ENCODE data around the gene N4BP2. TPM values are rescaled to one million over a fixed set of nuclear protein-coding genes. Genes with fewer than 3 reads are reported as not detected.

The N4BP2 gene
- total RNA-seq, 2 experiments from 2014 or later = 26.5 to 28.4 TPM

DNA sequence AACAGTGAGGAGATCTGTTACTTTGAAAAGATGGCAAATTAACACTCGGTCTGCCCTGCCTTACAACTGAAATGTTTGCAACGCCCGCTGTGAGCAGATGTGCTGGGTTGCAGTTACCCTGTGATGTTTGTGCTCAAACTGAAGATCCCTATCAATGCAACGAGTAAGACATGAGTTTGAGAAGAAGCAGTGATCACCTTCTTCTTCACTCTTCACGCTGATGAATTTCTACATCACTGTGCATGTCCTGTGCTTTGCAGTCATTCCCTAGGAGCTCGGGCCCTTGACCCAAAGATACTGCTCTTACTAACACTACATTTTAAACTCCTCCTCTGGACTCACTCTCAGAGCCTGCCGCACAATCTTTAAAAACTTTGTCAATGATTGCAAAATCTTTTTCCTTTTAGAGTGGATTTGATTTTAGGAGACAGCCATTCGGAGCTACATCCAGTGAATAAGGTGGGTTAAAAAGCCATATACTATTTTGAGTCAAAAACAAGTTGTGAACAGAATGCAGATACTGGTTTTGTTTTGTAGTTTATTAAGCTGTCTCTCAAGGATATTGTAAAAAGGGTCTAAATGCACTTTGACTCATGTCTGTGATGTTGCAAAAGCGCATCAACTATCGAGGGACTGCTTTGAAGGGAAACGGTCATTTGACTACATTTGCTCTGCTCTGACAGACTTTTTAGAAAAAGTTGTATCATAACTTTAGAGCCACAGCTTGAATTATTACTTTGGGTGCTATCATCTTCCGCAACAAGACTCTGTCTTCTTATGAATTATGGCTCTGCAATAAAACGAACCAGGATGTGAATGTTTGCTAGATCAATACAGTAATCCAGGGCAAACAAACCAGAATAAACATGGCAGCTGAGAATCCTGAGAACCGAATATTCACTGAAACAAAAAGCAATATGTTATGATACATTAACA lies 134.5 kb downstream of the N4BP2 start:
- DNase-seq = peak; percentile 46
- CTCF ChIA-PET = interaction anchor here (1.1 to 2.9 kb wide), 10 partner anchors 7 to 136 kb away, joined by 3 to 13 read pairs (median 4); partner anchors contain the start of gene N4BP2
- peak overlapping the region; percentile 99 for H3K27ac Mint-ChIP-seq
- no peak for ATAC-seq
- H3K9me3 Mint-ChIP-seq (ENCODE audit: low read depth) = no peaks in the 10 kb centered on the region
- peaks cover 78% of the 10 kb centered on the region for H3K4me1 Mint-ChIP-seq
- no peaks in the 10 kb centered on the region for H3K27me3 Mint-ChIP-seq
- H3K36me3 Mint-ChIP-seq = peaks cover 10% of the 10 kb centered on the region
- H3K4me3 Mint-ChIP-seq = peak overlapping the region; percentile 74

DNA sequence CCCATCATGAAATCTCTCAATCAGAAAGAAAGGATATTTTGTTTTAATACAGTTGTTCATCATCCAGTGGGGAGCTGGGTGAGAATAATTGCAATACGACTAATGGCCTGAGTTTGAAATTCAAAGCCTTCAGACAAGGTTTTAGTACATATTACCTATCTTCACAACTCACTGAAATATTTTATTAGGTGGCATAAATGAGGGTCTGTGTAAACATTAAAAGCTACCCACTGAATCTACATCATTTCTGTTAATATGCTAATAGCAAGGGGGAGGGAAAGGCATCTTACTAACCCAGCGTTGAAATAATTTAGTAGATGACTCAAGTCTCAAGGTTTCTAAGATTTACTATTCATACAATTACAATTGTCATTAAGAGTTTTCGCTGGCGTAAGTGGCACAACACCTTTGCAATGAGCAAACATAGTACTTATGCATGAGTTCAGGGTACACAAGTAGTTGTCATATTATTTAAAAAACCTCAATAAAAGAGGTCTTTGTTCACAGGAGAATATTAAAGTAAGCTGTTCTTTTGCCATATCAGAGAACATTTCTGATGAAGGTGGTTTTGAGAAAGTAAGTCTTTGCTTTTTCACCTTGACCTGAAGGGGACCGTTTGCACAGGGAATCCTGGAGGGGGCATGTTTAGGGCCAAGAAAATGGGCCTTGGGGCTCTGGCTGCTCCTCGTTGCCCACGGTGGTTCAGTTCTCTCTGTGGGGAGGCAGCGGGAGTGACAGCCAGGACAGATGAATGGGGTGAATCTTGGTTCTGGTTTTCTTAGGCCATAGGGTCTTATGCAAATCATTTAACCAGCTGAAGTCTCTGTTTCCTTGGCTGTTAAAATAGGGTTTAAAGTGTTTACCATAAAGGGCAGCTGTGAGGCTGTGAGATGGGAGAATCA lies 135.7 kb downstream of the N4BP2 start:
- H3K27ac Mint-ChIP-seq = peak overlapping the region; percentile 99
- peak overlapping the region; percentile 98 for H3K4me3 Mint-ChIP-seq
- ATAC-seq (no peak), DNase-seq (peak; percentile 53)
- CTCF ChIA-PET = interaction anchor here (1.1 to 2.9 kb wide), 11 partner anchors 7 to 137 kb away, joined by 3 to 13 read pairs (median 4); partner anchors contain the start of gene N4BP2
- H3K27me3 Mint-ChIP-seq = no peaks in the 10 kb centered on the region
- peaks cover 13% of the 10 kb centered on the region for H3K36me3 Mint-ChIP-seq
- peaks cover 69% of the 10 kb centered on the region for H3K4me1 Mint-ChIP-seq
- no peaks in the 10 kb centered on the region for H3K9me3 Mint-ChIP-seq (ENCODE audit: low read depth)

DNA sequence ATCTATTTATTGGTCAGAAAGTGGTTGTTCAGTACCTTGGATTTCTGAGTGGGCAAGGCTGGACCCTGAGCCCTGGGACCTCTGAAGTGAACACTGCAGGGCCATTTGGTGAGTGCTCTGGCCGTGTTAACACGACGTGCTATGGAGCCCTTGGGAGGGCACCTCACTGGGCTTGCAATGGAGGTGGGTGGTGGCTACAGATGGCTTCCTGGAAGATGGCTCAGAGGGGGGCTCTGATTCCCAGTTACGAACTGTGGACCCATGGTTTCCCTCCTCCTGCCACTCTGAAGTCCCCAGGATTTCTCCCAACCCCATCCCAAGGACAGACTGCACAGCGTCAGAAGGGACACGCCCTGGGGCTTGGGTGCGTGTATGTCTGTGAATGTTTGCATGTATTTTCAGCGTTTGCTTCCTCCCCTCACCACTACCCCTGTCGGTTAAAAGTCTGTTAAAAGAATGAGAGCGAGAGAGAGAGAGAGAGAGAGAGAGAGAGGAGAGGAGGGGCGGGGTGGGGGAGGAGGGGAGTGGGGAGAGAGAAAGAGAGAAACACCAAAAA lies 136.4 kb downstream of the N4BP2 start:
- Mint-ChIP-seq H3K4me3 (peak overlapping the region; percentile 98), H3K27ac (peak overlapping the region; percentile 99), H3K4me1 (peaks cover 62% of the 10 kb centered on the region), H3K9me3 (ENCODE audit: low read depth) (no peaks in the 10 kb centered on the region), H3K27me3 (no peaks in the 10 kb centered on the region), H3K36me3 (peaks cover 15% of the 10 kb centered on the region)
- peak; percentile 18 for ATAC-seq
- peak; percentile 62 for DNase-seq
- CTCF ChIA-PET = interaction anchor here (1.0 to 3.5 kb wide), 7 partner anchors 9 to 118 kb away, joined by 3 to 17 read pairs (median 3); no protein-coding TSS in a partner anchor

- Mint-ChIP-seq H3K27ac (peak overlapping the region; percentile 99), H3K4me1 (peaks cover 62% of the 10 kb centered on the region), H3K4me3 (peak overlapping the region; percentile 98), H3K27me3 (no peaks in the 10 kb centered on the region), H3K9me3 (ENCODE audit: low read depth) (no peaks in the 10 kb centered on the region), H3K36me3 (peaks cover 20% of the 10 kb centered on the region)
- no peak for DNase-seq
- ATAC-seq = no peak
- CTCF ChIA-PET = interaction anchor here (1.0 to 3.5 kb wide), 6 partner anchors 8 to 123 kb away, joined by 3 to 18 read pairs (median 4); no protein-coding TSS in a partner anchor
Measured at GRCh38 chr4:40193578-40193977, 136.9 kb downstream of the N4BP2 start.

DNA sequence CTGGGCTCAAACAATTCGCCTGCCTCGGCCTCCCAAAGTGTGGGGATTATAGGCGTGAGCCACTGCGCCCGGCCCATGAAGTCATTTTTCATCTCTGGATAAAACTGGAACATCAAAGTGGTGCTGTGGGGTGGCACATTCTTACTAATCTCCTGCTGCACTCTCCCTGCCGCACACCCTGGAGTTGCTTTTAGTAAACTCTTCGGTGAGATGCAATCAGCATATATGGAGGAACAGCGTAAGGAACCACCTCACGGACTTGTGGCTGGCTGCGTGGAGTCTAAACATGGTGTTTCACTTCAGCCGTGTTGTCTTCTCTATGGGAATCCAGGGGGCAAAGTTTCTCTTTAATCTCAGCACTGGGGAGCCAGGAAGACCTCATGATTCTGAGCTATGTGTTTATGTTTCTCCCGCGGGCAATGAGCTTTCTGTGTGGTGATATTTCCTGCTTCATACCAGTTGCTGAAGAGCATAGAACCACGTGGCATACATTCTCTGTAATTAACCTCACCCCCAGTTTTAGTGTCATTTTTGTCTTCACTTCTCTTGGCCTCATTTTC lies 138.0 kb downstream of the N4BP2 start:
- ATAC-seq (peak; percentile 47), DNase-seq (peak; percentile 79)
- peak overlapping the region; percentile 99 for H3K27ac Mint-ChIP-seq
- peaks cover 58% of the 10 kb centered on the region for H3K4me1 Mint-ChIP-seq
- H3K9me3 Mint-ChIP-seq (ENCODE audit: low read depth) = no peaks in the 10 kb centered on the region
- H3K36me3 Mint-ChIP-seq = peaks cover 31% of the 10 kb centered on the region
- peak overlapping the region; percentile 98 for H3K4me3 Mint-ChIP-seq
- H3K27me3 Mint-ChIP-seq = no peaks in the 10 kb centered on the region
- CTCF ChIA-PET = interaction anchor here (0.7 to 4.2 kb wide), 13 partner anchors 8 to 138 kb away, joined by 3 to 32 read pairs (median 4); partner anchors contain the start of gene N4BP2

- peaks cover 60% of the 10 kb centered on the region for H3K4me1 Mint-ChIP-seq
- peak overlapping the region; percentile 98 for H3K4me3 Mint-ChIP-seq
- no peaks in the 10 kb centered on the region for H3K9me3 Mint-ChIP-seq (ENCODE audit: low read depth)
- CTCF ChIA-PET = interaction anchor here (0.7 to 4.2 kb wide), 19 partner anchors 9 to 139 kb away, joined by 3 to 32 read pairs (median 4); partner anchors contain the start of gene N4BP2
- DNase-seq (peak; percentile 42), ATAC-seq (no peak)
- H3K27me3 Mint-ChIP-seq = no peaks in the 10 kb centered on the region
- peaks cover 39% of the 10 kb centered on the region for H3K36me3 Mint-ChIP-seq
- peak overlapping the region; percentile 99 for H3K27ac Mint-ChIP-seq
Measured at GRCh38 chr4:40195182-40196177, 138.8 kb downstream of the N4BP2 start.

- peak; percentile 45 for DNase-seq
- Mint-ChIP-seq H3K27ac (peak overlapping the region; percentile 99), H3K36me3 (peaks cover 47% of the 10 kb centered on the region), H3K4me3 (peak overlapping the region; percentile 98), H3K4me1 (peaks cover 58% of the 10 kb centered on the region), H3K27me3 (no peaks in the 10 kb centered on the region), H3K9me3 (ENCODE audit: low read depth) (no peaks in the 10 kb centered on the region)
- no peak for ATAC-seq
- CTCF ChIA-PET = interaction anchor here (1.1 to 4.2 kb wide), 10 partner anchors 8 to 140 kb away, joined by 3 to 32 read pairs (median 5); partner anchors contain the start of gene N4BP2
Measured at GRCh38 chr4:40196272-40196671, 139.6 kb downstream of the N4BP2 start.

GRCh38 chr4:40196724-40197281 lies 140.2 kb downstream of the N4BP2 start, which contains the start of gene RHOH:
Gene RHOH (plus strand): TSS chr4:40197031. CDS start chr4:40243387, 46,356 bp downstream.
- Mint-ChIP-seq H3K9me3 (ENCODE audit: low read depth) (no peaks in the 10 kb centered on the region), H3K4me1 (peaks cover 53% of the 10 kb centered on the region), H3K27me3 (no peaks in the 10 kb centered on the region), H3K4me3 (peak within 1 kb of the TSS; percentile 98), H3K27ac (peak within 1 kb of the TSS; percentile 99), H3K36me3 (peaks cover 51% of the 10 kb centered on the region)
- CTCF ChIA-PET = interaction anchor here (1.0 to 4.2 kb wide), 11 partner anchors 8 to 140 kb away, joined by 3 to 32 read pairs (median 5); partner anchors contain the start of gene N4BP2
- DNase-seq = peak; percentile 91
- peak; percentile 17 for ATAC-seq

- Mint-ChIP-seq H3K9me3 (ENCODE audit: low read depth) (no peaks in the 10 kb centered on the region), H3K27ac (peak overlapping the region; percentile 99), H3K27me3 (no peaks in the 10 kb centered on the region), H3K4me3 (peak overlapping the region; percentile 98), H3K36me3 (peaks cover 60% of the 10 kb centered on the region), H3K4me1 (peaks cover 49% of the 10 kb centered on the region)
- DNase-seq = peak; percentile 56
- ATAC-seq = no peak
- CTCF ChIA-PET = interaction anchor here (1.0 to 4.2 kb wide), 9 partner anchors 8 to 142 kb away, joined by 3 to 32 read pairs (median 4); partner anchors contain the start of gene N4BP2
Measured at GRCh38 chr4:40197879-40198689, 141.4 kb downstream of the N4BP2 start.

DNA sequence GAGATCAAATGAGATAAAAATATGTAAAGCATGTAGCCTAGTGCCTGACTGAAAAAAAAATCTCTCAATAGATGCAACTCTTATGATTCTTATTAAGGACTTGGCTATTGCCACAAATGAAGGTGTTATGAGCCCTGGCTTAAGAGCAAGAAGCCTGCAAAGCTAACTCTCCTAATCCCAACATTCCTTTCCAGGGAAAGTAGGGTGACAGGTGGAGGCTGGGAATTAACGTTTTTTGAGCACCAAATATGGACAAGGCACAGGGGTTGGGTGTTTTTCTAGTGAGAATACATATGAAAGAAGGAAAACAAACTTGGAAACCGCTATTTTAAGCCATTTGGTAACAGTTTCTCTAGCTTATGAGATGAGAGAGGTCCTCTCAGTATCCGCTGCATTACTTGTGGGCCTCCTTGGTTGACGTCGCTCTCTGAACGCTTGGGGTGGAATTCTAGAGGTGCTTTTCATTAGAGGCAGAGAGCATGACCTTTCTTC lies 142.6 kb downstream of the N4BP2 start:
- Mint-ChIP-seq H3K4me1 (peaks cover 49% of the 10 kb centered on the region), H3K9me3 (ENCODE audit: low read depth) (no peaks in the 10 kb centered on the region), H3K4me3 (peak overlapping the region; percentile 98), H3K27ac (peak overlapping the region; percentile 99), H3K36me3 (peaks cover 70% of the 10 kb centered on the region), H3K27me3 (no peaks in the 10 kb centered on the region)
- DNase-seq = peak; percentile 69
- ATAC-seq = no peak
- CTCF ChIA-PET = interaction anchor here (0.7 to 2.1 kb wide), 9 partner anchors 8 to 118 kb away, joined by 3 to 20 read pairs (median 8); no protein-coding TSS in a partner anchor
